A673 (cell line): ENCODE data around the gene LONP2. TPM values are rescaled to one million over a fixed set of nuclear protein-coding genes. Genes with fewer than 3 reads are reported as not detected.

Source experiments
- BruUV-seq: library from RNA; stranded (reverse); fragments of 400-500 nt; replicated peaks from 2 replicates; lab custom pipeline; 2021; lab: Mats Ljungman, UMichigan
- CTCF ChIA-PET: fragments of 300-600 bp; sonication (Branson Sonifier 250); formaldehyde crosslinking; loops from one replicate; lab custom pipeline; 2022; ENCODE audit warnings: antibody characterized with exemption; lab: Charles Lee
- POLR2A ChIA-PET: fragments of 300-600 bp; sonication (Branson Sonifier 250); formaldehyde crosslinking; loops from one replicate; lab custom pipeline; 2022; ENCODE audit warnings: antibody characterized with exemption; ENCODE audit not compliant: low non-redundant PET; lab: Charles Lee
- DNase-seq: peaks from one replicate; pipeline ENCODE4 v3.0.0-alpha.2; 2015; ENCODE audit warnings: low spot score
- H3K27ac ChIP-seq: fragments of 200-600 bp; sonication (generic); 2 replicates; pipeline ENCODE4 v1.5.1; 2016; ENCODE audit warnings: mixed run types, low read depth, mild to moderate bottlenecking, mixed read lengths, antibody characterized with exemption, low read length; ENCODE audit not compliant: poor library complexity, severe bottlenecking
- H3K27me3 ChIP-seq: fragments of 200-600 bp; sonication (generic); replicated peaks from 2 replicates; pipeline ENCODE4 v1.6.1; 2017; ENCODE audit warnings: mixed run types, low read depth, mild to moderate bottlenecking, mixed read lengths, antibody characterized with exemption, low read length; ENCODE audit not compliant: insufficient read depth, poor library complexity
- H3K36me3 ChIP-seq: fragments of 200-600 bp; sonication (generic); 2 replicates; pipeline ENCODE4 v1.6.1; 2016; ENCODE audit warnings: mixed run types, mild to moderate bottlenecking, mixed read lengths, antibody characterized with exemption, low read length; ENCODE audit not compliant: insufficient read depth, poor library complexity, severe bottlenecking
- H3K4me1 ChIP-seq: fragments of 200-600 bp; sonication (generic); 2 replicates; pipeline ENCODE4 v1.6.1; 2017; ENCODE audit warnings: mixed run types, mild to moderate bottlenecking, mixed read lengths, antibody characterized with exemption, low read length; ENCODE audit not compliant: insufficient read depth, poor library complexity, severe bottlenecking
- H3K4me3 ChIP-seq: fragments of 200-600 bp; sonication (generic); 2 replicates; pipeline ENCODE4 v1.5.1; 2016; ENCODE audit warnings: low read depth, mixed run types, mild to moderate bottlenecking, mixed read lengths, low read length; ENCODE audit not compliant: poor library complexity, severe bottlenecking
- H3K9me3 ChIP-seq: fragments of 200-600 bp; sonication (generic); 2 replicates; pipeline ENCODE4 v1.6.1; 2016; ENCODE audit warnings: mixed run types, low read depth, mild to moderate bottlenecking, mixed read lengths, antibody characterized with exemption, low read length; ENCODE audit not compliant: poor library complexity, severe bottlenecking
- EZH2 ChIP-seq: fragments of 200-600 bp; sonication (generic); IDR thresholded peaks from 2 replicates; pipeline ENCODE4 v1.6.1; 2017; ENCODE audit warnings: borderline replicate concordance, low read depth, mild to moderate bottlenecking, mixed read lengths, antibody characterized with exemption, low read length; ENCODE audit not compliant: poor library complexity, severe bottlenecking
- intact Hi-C: fragments of 100-400 bp; cut with micrococcal nuclease; formaldehyde crosslinking; loops from one replicate; pipeline ENCODE4 v1.10.0; 2022; ENCODE audit not compliant: unreplicated experiment
- total RNA-seq: library from RNA; stranded (reverse); gene quantifications from 2 replicates; pipeline ENCODE4 v1.2.3, GENCODE V29; 2021
- TF ChIP-seq, protein P1 (sequence below): fragments of 300-800, 200-600 bp; sonication (generic); conservative IDR thresholded peaks from 2 replicates; pipeline ENCODE4 v1.5.1; 2017; ENCODE audit warnings: low read depth, mild to moderate bottlenecking, antibody characterized with exemption, low read length, moderate library complexity, mixed read lengths

The LONP2 gene
- total RNA-seq, 1 experiment from 2014 or later: 48.8 TPM

DNA sequence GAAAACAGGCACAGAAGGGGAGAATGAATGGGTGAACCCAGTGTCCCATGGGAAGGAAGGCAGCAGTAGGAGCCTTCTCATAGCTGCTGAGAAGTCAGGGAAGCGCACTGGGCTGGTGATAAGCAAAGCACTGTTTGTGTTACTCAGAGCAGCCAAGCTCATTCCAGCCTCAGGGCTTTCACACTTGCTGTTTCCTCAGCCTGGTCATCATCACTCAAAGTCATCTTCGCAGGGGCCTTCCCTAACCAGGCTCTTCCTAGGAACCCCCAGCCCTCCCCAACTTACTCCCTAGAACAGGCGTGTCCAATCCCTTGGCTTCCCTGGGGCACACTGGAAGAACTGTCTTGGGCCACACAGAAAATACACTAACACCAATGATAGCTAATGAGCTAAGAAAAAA is 32.1 kb upstream of the LONP2 start:
- Histone ChIP-seq H3K36me3 (no peaks in the 10 kb centered on the region), H3K4me1 (no peaks in the 10 kb centered on the region), H3K27me3 (peaks cover 7% of the 10 kb centered on the region), H3K9me3 (no peaks in the 10 kb centered on the region), H3K27ac (no peak overlapping the region), H3K4me3 (no peak overlapping the region)
- intact Hi-C loops: no loop called here
- no TSS peak for BruUV-seq
- ChIA-PET POLR2A (no interaction called here), CTCF (no interaction called here)
- no peak for DNase-seq
- TF ChIP-seq, protein P1, sequence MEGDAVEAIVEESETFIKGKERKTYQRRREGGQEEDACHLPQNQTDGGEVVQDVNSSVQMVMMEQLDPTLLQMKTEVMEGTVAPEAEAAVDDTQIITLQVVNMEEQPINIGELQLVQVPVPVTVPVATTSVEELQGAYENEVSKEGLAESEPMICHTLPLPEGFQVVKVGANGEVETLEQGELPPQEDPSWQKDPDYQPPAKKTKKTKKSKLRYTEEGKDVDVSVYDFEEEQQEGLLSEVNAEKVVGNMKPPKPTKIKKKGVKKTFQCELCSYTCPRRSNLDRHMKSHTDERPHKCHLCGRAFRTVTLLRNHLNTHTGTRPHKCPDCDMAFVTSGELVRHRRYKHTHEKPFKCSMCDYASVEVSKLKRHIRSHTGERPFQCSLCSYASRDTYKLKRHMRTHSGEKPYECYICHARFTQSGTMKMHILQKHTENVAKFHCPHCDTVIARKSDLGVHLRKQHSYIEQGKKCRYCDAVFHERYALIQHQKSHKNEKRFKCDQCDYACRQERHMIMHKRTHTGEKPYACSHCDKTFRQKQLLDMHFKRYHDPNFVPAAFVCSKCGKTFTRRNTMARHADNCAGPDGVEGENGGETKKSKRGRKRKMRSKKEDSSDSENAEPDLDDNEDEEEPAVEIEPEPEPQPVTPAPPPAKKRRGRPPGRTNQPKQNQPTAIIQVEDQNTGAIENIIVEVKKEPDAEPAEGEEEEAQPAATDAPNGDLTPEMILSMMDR: no peak
- no peak for TF ChIP-seq EZH2

DNA sequence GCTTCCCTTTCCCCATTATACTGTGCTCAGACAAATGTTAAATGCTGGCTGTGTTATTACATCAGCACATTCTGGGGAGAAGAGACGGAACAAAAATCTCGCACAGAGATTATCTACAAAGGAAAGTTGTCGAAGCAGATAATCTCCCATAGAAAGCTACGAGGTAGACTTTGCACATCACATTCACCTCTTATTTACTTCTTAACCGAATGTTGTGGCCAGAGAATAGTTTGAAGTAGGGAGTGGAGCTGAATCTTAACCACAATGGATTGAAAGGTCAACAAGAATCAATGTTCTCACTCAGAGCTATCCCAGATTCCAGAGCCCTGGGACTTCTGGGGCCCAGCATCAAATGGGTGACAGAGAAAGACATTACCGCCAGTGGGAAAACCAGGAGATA is 28.4 kb upstream of the LONP2 start:
- H3K4me1 ChIP-seq: no peaks in the 10 kb centered on the region
- H3K9me3 ChIP-seq: no peaks in the 10 kb centered on the region
- no peak overlapping the region for H3K4me3 ChIP-seq
- no TSS peak for BruUV-seq
- POLR2A ChIA-PET: no interaction called here
- no peaks in the 10 kb centered on the region for H3K36me3 ChIP-seq
- no peak overlapping the region for H3K27ac ChIP-seq
- DNase-seq: no peak
- CTCF ChIA-PET: no interaction called here
- no peak for TF ChIP-seq EZH2
- TF ChIP-seq, protein P1: no peak
- intact Hi-C loops: no loop called here
- H3K27me3 ChIP-seq: no peaks in the 10 kb centered on the region

DNA sequence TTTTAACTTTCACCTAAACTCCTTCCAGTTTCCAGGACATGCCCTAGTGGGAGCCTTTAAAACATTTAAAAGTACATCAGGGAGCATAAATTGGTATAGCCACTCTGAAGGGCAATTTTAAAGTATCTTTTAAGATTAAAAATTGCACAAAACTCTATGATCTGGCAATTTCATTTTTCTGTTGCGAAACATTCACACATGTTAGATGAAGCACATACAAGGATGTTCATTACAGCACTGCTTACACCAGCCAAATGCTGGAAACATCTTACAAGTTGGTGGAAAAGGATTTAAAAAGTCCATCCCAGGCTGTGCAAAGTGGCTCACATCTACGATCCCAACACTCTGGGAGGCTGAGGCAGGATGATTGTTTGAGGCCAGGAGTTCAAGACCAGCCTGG is 26.4 kb upstream of the LONP2 start:
- H3K27me3 ChIP-seq: no peaks in the 10 kb centered on the region
- H3K36me3 ChIP-seq: no peaks in the 10 kb centered on the region
- no peak overlapping the region for H3K27ac ChIP-seq
- no peak for TF ChIP-seq EZH2
- TF ChIP-seq, protein P1: no peak
- intact Hi-C loops: no loop called here
- H3K4me3 ChIP-seq: no peak overlapping the region
- CTCF ChIA-PET: interaction anchor here (0.5 kb wide), 1 partner anchor 14 kb away, joined by 6 read pairs; no protein-coding TSS in a partner anchor
- H3K9me3 ChIP-seq: no peaks in the 10 kb centered on the region
- no peaks in the 10 kb centered on the region for H3K4me1 ChIP-seq
- no TSS peak for BruUV-seq
- DNase-seq: no peak
- POLR2A ChIA-PET: no interaction called here
